ENCODE results near the gene TUSC1.

GRCh38 chr9:25716220-25716872 lies 38.1 kb upstream of the TUSC1 start:
- no peak for TF ChIP-seq EZH2 (optimal IDR thresholded peaks at IDR 0.05; ENCODE audit: low read depth, low read length)
- TF ChIP-seq CTCF (IDR thresholded peaks at IDR 0.05; ENCODE audit: low read length): 0 out of 2 replicates have a peak, but pooled peaks have one; percentile 3
- no peak for TF ChIP-seq EZH2phosphoT487 (IDR thresholded peaks at IDR 0.05; ENCODE audit: low read length)

Data from MM.1S (cell line).